ENCODE data around the gene IGF2. TPM values are rescaled to one million over a fixed set of nuclear protein-coding genes. Genes with fewer than 3 reads are reported as not detected.

IGF2 gene
- total RNA-seq, 1 donor from 2014 or later: 88.2 TPM

- peak; percentile 15 for DNase-seq
- ATAC-seq: no peak
- intact Hi-C loops (cut with micrococcal nuclease): no loop called here
Measured at GRCh38 chr11:2098691-2099515, 40.3 kb downstream of the IGF2 start.

DNA sequence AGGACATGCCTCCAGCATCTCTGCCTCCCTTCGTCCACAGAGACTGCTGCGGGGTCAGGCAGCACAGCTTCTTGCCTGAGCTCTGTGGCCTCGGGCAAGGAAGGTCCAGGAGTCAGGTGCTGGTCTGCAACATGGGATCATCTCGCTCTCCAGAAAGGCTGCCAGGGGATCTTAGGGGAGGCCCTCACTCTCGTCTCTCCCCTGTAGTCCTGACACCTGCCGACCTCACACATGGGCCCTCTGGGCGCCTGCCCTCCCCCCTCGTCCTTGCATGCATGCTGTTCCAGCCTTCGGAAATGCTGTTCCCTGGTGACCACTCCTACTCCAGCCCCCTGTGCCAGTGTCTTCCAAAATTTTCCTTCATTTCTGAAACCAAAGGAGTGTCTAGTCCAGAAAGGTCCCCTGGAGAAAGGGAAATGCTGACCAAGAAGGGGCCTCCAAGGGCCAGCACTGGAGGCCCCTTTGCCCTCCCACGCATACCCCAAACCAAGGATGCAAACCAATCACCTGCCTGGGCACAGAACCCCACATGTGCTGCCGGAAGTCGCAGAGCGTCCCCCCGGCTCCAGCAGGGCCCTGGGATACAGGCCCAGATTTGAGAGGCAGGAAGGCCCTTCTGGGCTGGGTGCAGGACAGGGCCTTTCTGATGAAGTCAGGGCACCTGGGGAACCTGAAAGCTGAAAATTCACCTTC is 41.0 kb downstream of the IGF2 start:
- intact Hi-C loops (cut with micrococcal nuclease): no loop called here
- no peak for DNase-seq
- ATAC-seq: no peak

DNA sequence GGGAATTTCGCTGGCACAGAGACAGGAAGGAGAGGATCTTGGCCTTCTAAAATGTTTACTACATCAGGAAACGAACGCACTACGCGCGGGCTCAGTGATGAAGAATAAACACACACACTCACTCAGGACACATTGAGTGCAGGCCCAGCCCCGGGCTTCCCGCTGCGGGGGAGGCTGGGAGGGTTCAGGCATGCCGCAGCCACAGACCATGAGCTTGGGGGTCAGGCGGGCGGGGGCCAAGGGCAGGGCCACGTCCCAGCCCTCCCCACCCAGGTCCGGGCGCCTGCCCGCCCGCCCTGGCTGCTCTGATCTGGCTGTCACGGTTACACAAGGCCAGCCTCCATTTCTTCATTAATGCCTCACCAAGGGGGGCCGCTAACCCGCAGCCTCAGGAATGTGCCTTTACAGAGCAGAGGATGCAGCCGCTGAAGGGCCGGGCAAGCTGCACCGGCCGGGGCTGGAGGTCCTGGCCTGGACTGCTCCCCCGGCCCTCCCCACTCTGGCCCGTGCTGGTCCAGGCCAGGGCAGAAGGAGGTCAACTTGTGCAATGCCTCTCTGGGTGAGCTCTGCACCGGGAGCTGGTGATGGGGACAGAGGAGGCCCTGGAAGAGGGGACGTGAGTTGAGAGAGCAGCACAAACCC is 41.7 kb downstream of the IGF2 start:
- intact Hi-C loops (cut with micrococcal nuclease): no loop called here
- ATAC-seq (peak; percentile 53), DNase-seq (peak; percentile 80)

GRCh38 chr11:2096919-2097301 is 42.3 kb downstream of the IGF2 start:
- DNase-seq: peak; percentile 52
- peak; percentile 4 for ATAC-seq
- intact Hi-C loops (cut with micrococcal nuclease): no loop called here

GRCh38 chr11:2096011-2096918 is 42.9 kb downstream of the IGF2 start:
- intact Hi-C loops (cut with micrococcal nuclease): no loop called here
- ATAC-seq: no peak
- no peak for DNase-seq

DNA sequence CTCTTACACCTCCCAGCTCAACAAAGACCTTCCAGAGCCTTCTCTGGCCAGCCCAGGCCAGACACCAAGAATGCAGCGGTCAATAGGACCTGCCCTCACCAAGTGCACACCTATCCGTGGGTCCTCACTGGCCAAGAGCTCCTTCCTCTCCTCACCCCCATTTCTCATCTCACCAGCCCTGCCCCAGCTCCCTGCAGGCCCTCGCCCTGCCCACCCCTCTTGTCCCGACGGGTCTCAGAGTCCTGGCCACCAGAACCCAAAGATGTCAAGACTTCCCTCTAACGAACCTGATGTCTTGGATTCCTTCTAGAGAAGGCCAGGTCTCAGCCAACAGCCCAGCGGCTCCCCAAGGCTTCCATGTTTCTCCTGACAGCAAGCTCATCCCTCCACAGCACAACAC is 43.6 kb downstream of the IGF2 start:
- no peak for ATAC-seq
- intact Hi-C loops (cut with micrococcal nuclease): no loop called here
- no peak for DNase-seq

DNA sequence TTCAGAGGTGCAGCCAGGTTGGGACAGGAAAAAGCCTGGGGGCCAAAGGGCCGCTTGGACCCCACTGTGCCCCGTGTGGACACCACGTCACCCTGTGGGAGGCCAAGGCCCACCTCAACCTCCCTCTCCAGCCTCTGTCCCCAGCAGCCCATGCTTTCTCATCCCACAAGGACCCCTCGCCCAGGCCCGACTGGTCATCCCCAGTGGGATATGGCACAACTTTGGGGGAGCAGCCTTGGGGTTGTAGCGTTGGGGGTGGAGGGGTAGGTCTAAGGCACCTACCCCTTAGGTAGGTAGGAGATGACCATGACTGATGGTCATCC is 44.0 kb downstream of the IGF2 start:
- DNase-seq (no peak), ATAC-seq (no peak)
- intact Hi-C loops (cut with micrococcal nuclease): no loop called here

GRCh38 chr11:2094354-2095197 is 44.6 kb downstream of the IGF2 start:
- intact Hi-C loops (cut with micrococcal nuclease): no loop called here
- ATAC-seq: no peak

GRCh38 chr11:2093575-2094353 is 45.4 kb downstream of the IGF2 start:
- intact Hi-C loops (cut with micrococcal nuclease): no loop called here
- ATAC-seq (peak; percentile 70), DNase-seq (peak; percentile 80)

More at GRCh38 chr11:2094354-2095197, 44.6 kb downstream of the IGF2 start:
- no peak for DNase-seq

- intact Hi-C loops (cut with micrococcal nuclease): no loop called here
- DNase-seq (peak; percentile 93), ATAC-seq (peak; percentile 89)
Measured at GRCh38 chr11:2092956-2093412, 46.2 kb downstream of the IGF2 start.

GRCh38 chr11:2092464-2092910 is 46.7 kb downstream of the IGF2 start:
- DNase-seq (no peak), ATAC-seq (no peak)
- intact Hi-C loops (cut with micrococcal nuclease): no loop called here

DNA sequence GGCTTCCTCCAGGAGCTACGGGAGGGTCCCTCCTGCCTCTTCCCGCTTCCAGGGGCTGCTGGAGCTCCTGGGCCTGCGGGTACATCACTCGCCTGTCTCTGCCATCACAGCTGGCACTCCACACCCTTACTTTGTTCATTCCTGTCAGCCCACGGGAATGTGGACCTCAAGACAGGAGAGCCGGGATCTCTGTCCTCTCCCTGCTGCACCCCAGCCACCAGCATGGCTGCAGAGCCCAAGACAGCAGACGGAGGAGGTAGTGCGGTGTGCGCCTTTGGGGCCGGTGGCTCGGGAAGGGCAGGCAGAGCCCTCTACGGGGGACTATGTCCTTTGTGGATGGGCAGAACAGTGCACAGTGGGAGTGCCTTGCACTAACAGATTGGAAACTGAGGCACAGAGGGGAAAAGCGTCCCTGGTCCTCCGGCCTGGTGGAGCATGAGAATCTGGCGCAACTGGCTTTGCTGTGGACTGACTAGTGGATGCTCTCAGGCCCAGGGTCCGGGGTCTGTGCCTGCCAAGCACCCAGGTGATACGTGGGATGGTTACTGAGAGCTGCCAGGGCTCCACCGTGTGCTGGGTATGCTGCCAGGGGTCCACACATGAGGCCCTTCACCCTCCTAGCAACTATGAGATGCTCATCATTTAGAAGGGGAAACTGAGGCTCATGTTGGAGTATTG is 47.3 kb downstream of the IGF2 start:
- ATAC-seq (no peak), DNase-seq (no peak)
- intact Hi-C loops (cut with micrococcal nuclease): no loop called here

DNA sequence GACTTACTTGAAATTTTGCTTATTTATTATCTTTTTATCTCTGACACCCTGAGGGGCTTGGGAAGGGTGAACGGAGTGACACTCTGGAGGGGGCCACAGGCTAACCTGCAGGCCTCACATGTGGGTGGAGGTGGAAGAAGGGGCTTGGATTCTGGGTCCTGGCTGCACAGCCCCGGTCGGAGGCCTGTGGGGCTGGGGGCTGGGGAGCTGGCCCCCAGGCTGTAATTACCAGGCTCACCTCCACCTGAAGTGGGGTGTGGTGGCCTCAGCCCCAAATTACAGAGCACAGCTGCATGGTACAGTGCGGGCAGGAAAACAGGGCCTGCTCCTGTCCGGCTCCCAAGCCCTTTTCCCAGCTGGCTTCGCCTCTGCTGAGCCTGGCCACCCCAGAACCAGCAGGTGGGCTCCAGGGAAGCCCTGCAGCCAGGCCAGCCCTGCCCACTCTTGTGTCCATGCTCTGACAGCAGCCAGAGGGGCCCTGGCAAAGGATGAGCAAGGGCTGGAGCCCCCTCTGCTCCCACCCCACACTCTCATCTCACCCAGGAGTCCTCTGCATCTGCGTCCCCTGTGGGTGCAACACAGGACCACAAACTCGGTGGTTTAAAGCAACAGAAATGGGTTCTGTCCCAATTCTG is 48.0 kb downstream of the IGF2 start:
- ATAC-seq: no peak
- intact Hi-C loops (cut with micrococcal nuclease): no loop called here
- DNase-seq: no peak

GRCh38 chr11:2090172-2091111 is 48.7 kb downstream of the IGF2 start:
- ATAC-seq (no peak), DNase-seq (no peak)
- intact Hi-C loops (cut with micrococcal nuclease): no loop called here

GRCh38 chr11:2089536-2090165 is 49.5 kb downstream of the IGF2 start:
- ATAC-seq (no peak), DNase-seq (no peak)
- intact Hi-C loops (cut with micrococcal nuclease): no loop called here

Data from left ventricle myocardium superior (tissue), 1 donor.